Neural crest cell (in vitro differentiated cells): ENCODE data around the gene SLC38A1. TPM values are rescaled to one million over a fixed set of nuclear protein-coding genes. Genes with fewer than 3 reads are reported as not detected.
"Not testable (repeated sequence)": the region's sequence is repeated elsewhere in the genome, so short reads cannot be mapped to it uniquely, and the experiment has no call there.

Experiments
- DNase-seq: peaks from one replicate; pipeline ENCODE4 v3.0.0; 2021; ENCODE audit warnings: low read depth, mixed read lengths, low spot score
- H3K27ac Mint-ChIP-seq: one replicate; pipeline ENCODE4 v1.8.0; 2021; ENCODE audit warnings: mild to moderate bottlenecking, mixed read lengths; ENCODE audit not compliant: unreplicated experiment
- H3K27me3 Mint-ChIP-seq: 2 replicates; pipeline ENCODE4 v1.8.0; 2021; ENCODE audit warnings: low read depth, mild to moderate bottlenecking, mixed read lengths
- H3K36me3 Mint-ChIP-seq: 2 replicates; pipeline ENCODE4 v1.8.0; 2021; ENCODE audit warnings: low read depth, mild to moderate bottlenecking, mixed read lengths
- H3K4me1 Mint-ChIP-seq: 2 replicates; pipeline ENCODE4 v1.8.0; 2021; ENCODE audit warnings: mixed read lengths
- H3K4me3 Mint-ChIP-seq: one replicate; pipeline ENCODE4 v1.8.0; 2021; ENCODE audit warnings: mild to moderate bottlenecking, mixed read lengths
- H3K9me3 Mint-ChIP-seq: 2 replicates; pipeline ENCODE4 v1.8.0; 2021; ENCODE audit warnings: mixed read lengths
- CTCF ChIP-seq: fragments of 200-600 bp; sonication (generic); conservative IDR thresholded peaks from 2 replicates; pipeline ENCODE4 v1.5.0; 2021; ENCODE audit warnings: antibody characterized with exemption, mild to moderate bottlenecking
- total RNA-seq: library from RNA; stranded (reverse); gene quantifications from 2 replicates; pipeline ENCODE4 v1.2.1, GENCODE V29; 2021

The SLC38A1 gene
- total RNA-seq, 1 donor from 2014 or later = 129 TPM

GRCh38 chr12:46205294-46205693 is 63.5 kb downstream of the SLC38A1 start:
- TF ChIP-seq CTCF = no peak
- H3K4me1 Mint-ChIP-seq = peaks cover 16% of the 10 kb centered on the region
- peaks cover 38% of the 10 kb centered on the region for H3K36me3 Mint-ChIP-seq
- no peak overlapping the region for H3K27ac Mint-ChIP-seq
- no peaks in the 10 kb centered on the region for H3K27me3 Mint-ChIP-seq
- no peaks in the 10 kb centered on the region for H3K9me3 Mint-ChIP-seq
- DNase-seq = no peak
- no peak overlapping the region for H3K4me3 Mint-ChIP-seq

GRCh38 chr12:46201284-46201789 is 67.5 kb downstream of the SLC38A1 start:
- no peak for TF ChIP-seq CTCF
- peaks cover 64% of the 10 kb centered on the region for H3K36me3 Mint-ChIP-seq

GRCh38 chr12:46200551-46200950 is 68.3 kb downstream of the SLC38A1 start:
- Mint-ChIP-seq H3K4me3 (no peak overlapping the region), H3K27me3 (no peaks in the 10 kb centered on the region), H3K4me1 (no peaks in the 10 kb centered on the region), H3K36me3 (peaks cover 66% of the 10 kb centered on the region), H3K27ac (no peak overlapping the region), H3K9me3 (peaks cover 2% of the 10 kb centered on the region)
- no peak for DNase-seq
- TF ChIP-seq CTCF = no peak

More at GRCh38 chr12:46201284-46201789, 67.5 kb downstream of the SLC38A1 start:
- no peaks in the 10 kb centered on the region for H3K9me3 Mint-ChIP-seq
- H3K27ac Mint-ChIP-seq = peak overlapping the region; percentile 19
- H3K4me1 Mint-ChIP-seq = no peaks in the 10 kb centered on the region
- H3K4me3 Mint-ChIP-seq = no peak overlapping the region
- no peak for DNase-seq
- H3K27me3 Mint-ChIP-seq = no peaks in the 10 kb centered on the region

GRCh38 chr12:46198913-46199312 is 69.9 kb downstream of the SLC38A1 start:
- H3K36me3 Mint-ChIP-seq = peaks cover 74% of the 10 kb centered on the region
- no peak for DNase-seq
- no peak overlapping the region for H3K4me3 Mint-ChIP-seq
- peaks cover 7% of the 10 kb centered on the region for H3K9me3 Mint-ChIP-seq
- H3K27me3 Mint-ChIP-seq = no peaks in the 10 kb centered on the region
- H3K27ac Mint-ChIP-seq = no peak overlapping the region
- no peak for TF ChIP-seq CTCF
- no peaks in the 10 kb centered on the region for H3K4me1 Mint-ChIP-seq

GRCh38 chr12:46197883-46198282 is 71.0 kb downstream of the SLC38A1 start:
- Mint-ChIP-seq H3K36me3 (peaks cover 79% of the 10 kb centered on the region), H3K27ac (no peak overlapping the region)

GRCh38 chr12:46190533-46190932 is 78.3 kb downstream of the SLC38A1 start:
- H3K36me3 Mint-ChIP-seq = peaks cover 76% of the 10 kb centered on the region
- H3K4me3 Mint-ChIP-seq, H3K27me3 Mint-ChIP-seq, H3K4me1 Mint-ChIP-seq, H3K27ac Mint-ChIP-seq, DNase-seq: not testable (repeated sequence)
- H3K9me3 Mint-ChIP-seq = peaks cover 25% of the 10 kb centered on the region

More at GRCh38 chr12:46197883-46198282, 71.0 kb downstream of the SLC38A1 start:
- H3K4me3 Mint-ChIP-seq = no peak overlapping the region
- TF ChIP-seq CTCF = no peak
- H3K9me3 Mint-ChIP-seq = peaks cover 15% of the 10 kb centered on the region
- no peaks in the 10 kb centered on the region for H3K27me3 Mint-ChIP-seq
- no peak for DNase-seq
- H3K4me1 Mint-ChIP-seq = no peaks in the 10 kb centered on the region
